Measurements from ENCODE around the gene DNAH3.

The DNAH3 gene

GRCh38 chr16:20899071-20899470 lies 251.6 kb downstream of the DNAH3 start:
- Histone ChIP-seq H3K27me3 (ENCODE audit: insufficient read depth, poor library complexity, severe bottlenecking) (no peaks in the 10 kb centered on the region), H3K4me3 (replicated peaks; ENCODE audit: insufficient read depth, low read length) (peak overlapping the region; percentile 90), H3K27ac (replicated peaks) (no peak overlapping the region)
- TF ChIP-seq POLR2AphosphoS5 (IDR thresholded peaks at IDR 0.05; ENCODE audit: low read depth) (no peak), REST (IDR thresholded peaks at IDR 0.05; ENCODE audit: insufficient replicate concordance, low read depth) (no peak), SPI1 (IDR thresholded peaks at IDR 0.05; ENCODE audit: borderline replicate concordance, low read depth) (no peak), GABPA (IDR thresholded peaks at IDR 0.05; ENCODE audit: low read depth) (no peak), CTCF (IDR thresholded peaks at IDR 0.05; ENCODE audit: insufficient read depth, low read length) (no peak)
- DNase-seq (ENCODE audit: low read depth in 1 of 2, low spot score in 1 of 2): no peak

DNA sequence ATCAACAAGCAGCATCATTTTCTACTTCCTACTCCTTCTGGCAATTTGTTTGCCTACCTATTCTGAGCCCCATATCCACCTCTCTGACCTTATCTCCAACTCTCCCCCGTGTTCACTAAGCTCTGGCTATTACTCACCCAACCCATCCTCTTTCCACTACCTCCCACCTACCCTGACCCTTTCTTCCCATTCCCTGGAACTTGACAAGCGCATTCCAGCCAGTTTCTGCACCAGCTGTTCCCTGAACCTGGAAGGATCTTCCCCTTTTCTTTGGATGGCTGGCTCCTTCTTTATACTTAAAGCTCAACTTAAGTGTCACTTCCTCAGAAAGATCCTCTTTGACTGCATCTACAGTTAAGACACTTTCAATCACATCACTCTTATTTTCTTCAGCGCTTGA lies 252.7 kb downstream of the DNAH3 start:
- TF ChIP-seq GABPA (IDR thresholded peaks at IDR 0.05; ENCODE audit: low read depth): no peak
- no peak for TF ChIP-seq SPI1 (IDR thresholded peaks at IDR 0.05; ENCODE audit: borderline replicate concordance, low read depth)
- no peak for TF ChIP-seq POLR2AphosphoS5 (IDR thresholded peaks at IDR 0.05; ENCODE audit: low read depth)
- TF ChIP-seq CTCF (IDR thresholded peaks at IDR 0.05; ENCODE audit: insufficient read depth, low read length): no peak
- TF ChIP-seq REST (IDR thresholded peaks at IDR 0.05; ENCODE audit: insufficient replicate concordance, low read depth): no peak
- DNase-seq (ENCODE audit: low read depth in 1 of 2, low spot score in 1 of 2): no peak
- Histone ChIP-seq H3K4me3 (replicated peaks; ENCODE audit: insufficient read depth, low read length) (no peak overlapping the region), H3K27me3 (ENCODE audit: insufficient read depth, poor library complexity, severe bottlenecking) (no peaks in the 10 kb centered on the region), H3K27ac (replicated peaks) (no peak overlapping the region)

DNA sequence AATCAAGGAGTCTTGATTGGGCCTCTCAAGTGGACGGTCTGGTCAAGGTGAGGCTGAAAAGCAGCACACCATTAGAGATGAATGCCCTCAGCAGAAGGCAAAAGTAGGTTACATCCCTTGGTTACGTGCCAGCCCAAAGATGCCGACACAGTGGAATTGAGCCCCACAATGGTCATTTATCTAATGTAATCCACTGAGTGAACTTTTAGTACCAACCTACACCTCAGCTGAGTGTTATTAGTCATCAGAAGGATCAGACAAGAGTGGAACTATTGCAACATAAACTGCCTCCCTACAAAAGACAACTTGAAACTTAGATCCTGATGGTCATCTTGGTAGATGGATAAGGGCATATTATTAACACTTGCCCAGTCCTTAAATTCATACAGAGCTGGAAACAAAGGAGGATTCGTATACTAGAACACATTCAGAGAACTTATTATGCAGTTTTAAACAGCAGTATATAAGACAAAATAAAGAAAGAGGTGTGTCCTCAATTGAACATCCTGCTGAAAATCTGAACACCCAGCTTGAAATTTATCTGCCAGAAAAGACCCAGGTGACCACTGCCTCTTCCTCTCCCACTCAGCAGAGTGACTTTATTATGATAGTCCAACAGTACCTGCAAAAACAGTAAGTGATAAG lies 253.3 kb downstream of the DNAH3 start:
- Histone ChIP-seq H3K4me3 (replicated peaks; ENCODE audit: insufficient read depth, low read length) (no peak overlapping the region), H3K27me3 (ENCODE audit: insufficient read depth, poor library complexity, severe bottlenecking) (no peaks in the 10 kb centered on the region), H3K27ac (replicated peaks) (no peak overlapping the region)
- no peak for DNase-seq (ENCODE audit: low read depth in 1 of 2, low spot score in 1 of 2)
- TF ChIP-seq GABPA (IDR thresholded peaks at IDR 0.05; ENCODE audit: low read depth) (no peak), REST (IDR thresholded peaks at IDR 0.05; ENCODE audit: insufficient replicate concordance, low read depth) (no peak), POLR2AphosphoS5 (IDR thresholded peaks at IDR 0.05; ENCODE audit: low read depth) (no peak), CTCF (IDR thresholded peaks at IDR 0.05; ENCODE audit: insufficient read depth, low read length) (no peak), SPI1 (IDR thresholded peaks at IDR 0.05; ENCODE audit: borderline replicate concordance, low read depth) (no peak)

All from HL-60 (cell line).